NB4 (cell line): ENCODE results near the gene MTHFD1L.

Experiments used
- DNase-seq: peaks from one replicate; pipeline ENCODE4 v3.0.0; 2010; ENCODE audit warnings: low read depth
- H3K4me3 ChIP-seq: one replicate; pipeline ENCODE4 v1.5.1; 2011; ENCODE audit warnings: mild to moderate bottlenecking, low read depth, low read length, moderate library complexity
- MYC ChIP-seq: IDR thresholded peaks from 2 replicates; pipeline ENCODE4 v1.6.1; 2011; ENCODE audit warnings: low read depth, low read length
- POLR2A ChIP-seq: IDR thresholded peaks from 2 replicates; pipeline ENCODE4 v1.6.1; 2011; ENCODE audit warnings: mild to moderate bottlenecking; ENCODE audit not compliant: insufficient read length; ENCODE audit errors: extremely low read depth
- TF ChIP-seq, protein P1 (sequence below): IDR thresholded peaks from 2 replicates; pipeline ENCODE4 v1.6.1; 2011; ENCODE audit warnings: low read depth, low read length
- TF ChIP-seq, protein P2 (sequence below): IDR thresholded peaks from one replicate; pipeline ENCODE4 v1.5.1; 2012; ENCODE audit warnings: low read depth, low read length

The MTHFD1L gene

DNA sequence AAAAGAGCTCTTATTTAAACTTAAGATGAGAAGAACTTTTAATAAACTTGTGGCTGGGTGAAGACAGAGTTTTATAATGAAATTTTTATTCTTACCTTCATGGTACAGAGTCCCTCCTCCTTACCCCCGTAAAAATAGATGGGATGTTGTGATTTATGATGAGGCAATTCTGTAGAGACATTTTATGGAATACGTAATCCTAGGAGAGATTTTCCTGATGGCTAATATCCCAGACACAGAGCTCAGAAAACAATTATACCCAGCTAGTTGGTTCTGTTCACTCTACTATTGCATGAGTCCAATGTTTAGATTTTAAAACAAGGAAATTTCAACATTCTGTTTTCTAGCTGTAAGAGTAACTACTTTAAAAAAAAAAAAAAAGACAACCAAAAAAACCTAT, 43.4 kb downstream of the MTHFD1L start:
- TF ChIP-seq MYC, result no peak
- TF ChIP-seq, protein P1, sequence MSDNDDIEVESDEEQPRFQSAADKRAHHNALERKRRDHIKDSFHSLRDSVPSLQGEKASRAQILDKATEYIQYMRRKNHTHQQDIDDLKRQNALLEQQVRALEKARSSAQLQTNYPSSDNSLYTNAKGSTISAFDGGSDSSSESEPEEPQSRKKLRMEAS, result no peak
- no peak for TF ChIP-seq POLR2A
- TF ChIP-seq, protein P2, sequence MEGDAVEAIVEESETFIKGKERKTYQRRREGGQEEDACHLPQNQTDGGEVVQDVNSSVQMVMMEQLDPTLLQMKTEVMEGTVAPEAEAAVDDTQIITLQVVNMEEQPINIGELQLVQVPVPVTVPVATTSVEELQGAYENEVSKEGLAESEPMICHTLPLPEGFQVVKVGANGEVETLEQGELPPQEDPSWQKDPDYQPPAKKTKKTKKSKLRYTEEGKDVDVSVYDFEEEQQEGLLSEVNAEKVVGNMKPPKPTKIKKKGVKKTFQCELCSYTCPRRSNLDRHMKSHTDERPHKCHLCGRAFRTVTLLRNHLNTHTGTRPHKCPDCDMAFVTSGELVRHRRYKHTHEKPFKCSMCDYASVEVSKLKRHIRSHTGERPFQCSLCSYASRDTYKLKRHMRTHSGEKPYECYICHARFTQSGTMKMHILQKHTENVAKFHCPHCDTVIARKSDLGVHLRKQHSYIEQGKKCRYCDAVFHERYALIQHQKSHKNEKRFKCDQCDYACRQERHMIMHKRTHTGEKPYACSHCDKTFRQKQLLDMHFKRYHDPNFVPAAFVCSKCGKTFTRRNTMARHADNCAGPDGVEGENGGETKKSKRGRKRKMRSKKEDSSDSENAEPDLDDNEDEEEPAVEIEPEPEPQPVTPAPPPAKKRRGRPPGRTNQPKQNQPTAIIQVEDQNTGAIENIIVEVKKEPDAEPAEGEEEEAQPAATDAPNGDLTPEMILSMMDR, result no peak
- H3K4me3 ChIP-seq, result no peak overlapping the region
- no peak for DNase-seq

- no peak for DNase-seq
- no peak overlapping the region for H3K4me3 ChIP-seq
- TF ChIP-seq, protein P2, result no peak
- TF ChIP-seq MYC (no peak), POLR2A (no peak)
- TF ChIP-seq, protein P1, result no peak
Measured at GRCh38 chr6:150910561-150910960, 45.1 kb downstream of the MTHFD1L start.

DNA sequence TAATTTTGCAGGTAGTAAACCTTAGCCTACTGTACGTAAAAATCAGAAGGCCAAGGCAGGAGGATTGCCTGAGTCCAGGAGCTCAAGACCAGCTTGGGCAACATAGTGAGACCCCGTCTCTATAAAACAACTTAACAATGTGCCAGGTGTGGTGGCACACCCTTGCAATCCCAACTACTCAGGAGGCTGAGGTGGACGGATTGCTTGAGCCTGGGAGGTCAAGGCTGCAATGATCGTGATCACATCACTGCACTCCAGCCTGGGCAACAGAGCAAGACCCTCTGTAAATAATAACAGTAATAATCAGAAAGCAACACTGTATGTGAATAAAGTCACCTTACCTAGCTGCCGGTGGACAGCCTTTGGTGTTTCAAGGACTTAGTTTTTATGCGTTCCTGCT, 48.9 kb downstream of the MTHFD1L start:
- no peak for DNase-seq
- H3K4me3 ChIP-seq, result no peak overlapping the region
- no peak for TF ChIP-seq POLR2A

GRCh38 chr6:150915131-150915879, 49.8 kb downstream of the MTHFD1L start:
- no peak for DNase-seq
- H3K4me3 ChIP-seq, result no peak overlapping the region
- TF ChIP-seq POLR2A (no peak), MYC (no peak)
- TF ChIP-seq, protein P1, result no peak
- TF ChIP-seq, protein P2, result no peak

DNA sequence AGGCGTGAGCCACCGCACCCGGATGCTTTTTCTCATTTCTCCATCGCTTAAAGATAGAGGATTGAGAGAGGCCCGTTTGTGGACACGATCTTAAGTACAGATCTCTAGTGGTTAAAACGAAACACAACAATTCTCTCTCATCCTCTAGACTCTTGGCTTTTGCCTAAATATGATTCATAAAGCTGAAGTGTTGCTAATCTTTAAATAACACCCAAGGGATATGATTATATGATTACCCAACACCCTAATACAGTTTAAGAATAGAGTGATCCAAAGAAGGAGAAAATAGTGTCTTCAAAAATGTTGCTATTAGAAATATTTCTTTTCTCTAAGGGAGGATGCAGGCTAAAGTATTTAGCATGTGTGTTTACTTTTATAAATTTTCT, 50.4 kb downstream of the MTHFD1L start:
- peak; percentile 52 for DNase-seq
- TF ChIP-seq, protein P2, result no peak
- TF ChIP-seq, protein P1, result no peak
- TF ChIP-seq MYC, result no peak
- TF ChIP-seq POLR2A, result no peak

GRCh38 chr6:150919938-150920337, 54.4 kb downstream of the MTHFD1L start:
- H3K4me3 ChIP-seq, result no peak overlapping the region
- TF ChIP-seq, protein P2, result no peak
- TF ChIP-seq, protein P1, result no peak
- no peak for TF ChIP-seq POLR2A
- no peak for TF ChIP-seq MYC
- DNase-seq, result no peak

More for the DNA sequence above, 50.4 kb downstream of the MTHFD1L start:
- H3K4me3 ChIP-seq, result no peak overlapping the region
